Activated CD8-positive, alpha-beta memory T cell treated with anti-CD3 and anti-CD28 coated beads for 1 hour (primary cell): ENCODE data around the gene HAPLN3.

ENCODE experiments used
- DNase-seq, 2 donors: peaks; one replicate each; pipeline ENCODE4 v3.0.0-alpha.2; 2020; ENCODE audit warnings: low read depth in 1 of 2; ENCODE audit errors: extremely low read depth in 1 of 2

Gene HAPLN3

GRCh38 chr15:88896333-88897033 lies 1.1 kb upstream of the HAPLN3 start:
- no peak for DNase-seq

DNA sequence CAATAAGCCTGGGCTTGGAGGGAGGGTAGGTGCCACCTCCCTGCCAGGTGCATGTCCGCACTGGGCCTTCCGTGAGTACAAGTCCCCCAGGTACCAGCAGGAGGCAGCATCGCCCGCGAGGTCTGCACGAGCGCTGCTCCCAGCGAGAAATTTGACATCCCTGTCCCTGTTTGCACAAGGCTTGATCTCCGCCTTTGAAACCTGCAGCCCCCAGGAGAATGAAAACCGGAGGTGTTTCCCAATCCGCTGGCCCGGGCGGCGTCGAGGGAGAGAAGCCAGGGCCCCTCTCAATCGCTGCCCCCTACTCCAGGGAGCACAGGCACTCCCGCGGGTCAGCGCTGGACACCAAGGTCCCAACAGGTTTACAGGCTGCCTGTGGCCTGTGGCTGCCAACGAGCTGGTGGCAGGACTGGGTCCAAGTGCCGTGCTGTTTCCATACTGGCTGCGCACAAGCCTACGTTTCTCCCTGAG lies 961 bp downstream of the HAPLN3 start:
- peak; percentile 79 to 84 for DNase-seq

DNA sequence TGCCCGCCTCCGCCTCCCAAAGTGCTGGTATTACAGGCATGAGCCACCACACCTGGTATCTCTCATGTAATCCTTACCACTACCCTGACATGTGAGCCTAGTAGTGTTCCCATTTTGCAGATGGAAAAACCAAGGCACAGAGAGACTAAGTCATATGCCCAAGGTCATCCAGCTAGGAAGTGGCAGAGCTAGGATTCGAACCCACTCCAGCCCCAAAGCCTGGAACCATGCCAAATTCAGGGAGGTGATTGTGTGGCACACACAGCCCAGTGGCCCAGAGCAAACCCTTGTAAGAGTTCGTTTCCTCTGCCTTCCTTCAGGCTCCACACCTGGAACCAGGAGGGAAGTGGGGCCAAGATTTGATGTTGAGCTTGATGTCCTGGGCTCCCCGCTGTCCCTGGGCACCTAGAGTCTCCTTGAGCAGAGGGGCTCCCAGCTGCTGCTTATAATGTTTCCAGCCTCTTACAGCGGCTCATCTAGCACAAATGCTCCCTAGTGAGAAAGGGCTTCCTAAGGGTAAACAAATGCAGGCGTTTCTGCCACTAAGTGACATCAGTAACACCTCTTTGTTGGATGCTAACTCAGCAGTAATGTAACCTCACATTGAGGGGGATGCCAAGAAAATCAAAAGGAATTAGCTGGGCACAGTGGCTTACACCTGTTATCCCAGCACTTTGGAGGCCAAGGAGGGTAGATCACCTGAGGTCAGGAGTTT lies 3.6 kb downstream of the HAPLN3 start:
- no peak for DNase-seq

GRCh38 chr15:88890495-88890894 lies 4.8 kb downstream of the HAPLN3 start:
- DNase-seq: no peak

GRCh38 chr15:88888719-88889118 lies 6.6 kb downstream of the HAPLN3 start:
- DNase-seq: no peak

DNA sequence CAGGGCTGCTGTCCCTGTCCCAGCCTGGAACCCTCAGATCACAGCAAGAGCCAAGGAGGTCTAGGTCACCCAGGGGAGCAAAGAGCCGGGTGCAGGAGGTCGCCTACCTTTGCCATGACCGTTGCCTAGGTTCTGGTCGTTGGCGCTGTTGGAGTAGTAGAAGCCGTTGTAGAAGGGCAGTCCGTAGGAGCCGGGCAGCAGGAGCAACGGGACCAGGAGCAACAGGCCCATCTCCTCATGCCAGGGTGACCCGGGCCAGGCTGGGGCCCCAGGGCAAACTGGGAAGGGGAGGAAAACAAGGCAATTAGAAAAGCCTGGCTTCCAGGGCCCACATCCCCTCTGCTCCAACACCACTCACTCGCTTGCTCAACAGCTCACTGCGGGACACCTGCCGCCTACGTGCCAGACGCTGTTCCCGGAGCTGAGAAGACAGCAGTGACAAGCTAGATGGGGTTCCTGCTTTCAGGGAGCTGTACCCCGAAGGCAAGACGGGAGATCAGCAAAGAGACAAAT lies 8.2 kb downstream of the HAPLN3 start:
- DNase-seq: no peak

DNA sequence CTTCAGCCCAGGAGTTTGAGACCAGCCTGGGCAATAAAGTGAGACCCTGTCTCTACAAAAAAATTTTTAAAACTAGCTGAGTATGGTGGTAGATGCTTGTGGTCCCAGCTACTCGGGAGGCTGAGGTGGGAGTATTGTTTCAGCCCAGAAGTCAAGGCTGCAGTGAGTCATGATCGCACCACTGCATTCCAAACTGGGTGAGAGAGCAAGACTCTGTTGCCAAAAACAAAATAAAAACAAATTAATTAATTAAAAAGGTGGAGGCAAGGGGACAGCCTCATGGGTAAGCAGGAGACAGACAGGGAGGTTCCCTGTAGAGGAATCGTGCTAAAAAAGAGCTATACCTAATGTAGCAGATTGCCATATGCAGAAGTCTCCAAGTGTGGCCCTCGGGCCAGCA lies 12.6 kb downstream of the HAPLN3 start:
- no peak for DNase-seq

DNA sequence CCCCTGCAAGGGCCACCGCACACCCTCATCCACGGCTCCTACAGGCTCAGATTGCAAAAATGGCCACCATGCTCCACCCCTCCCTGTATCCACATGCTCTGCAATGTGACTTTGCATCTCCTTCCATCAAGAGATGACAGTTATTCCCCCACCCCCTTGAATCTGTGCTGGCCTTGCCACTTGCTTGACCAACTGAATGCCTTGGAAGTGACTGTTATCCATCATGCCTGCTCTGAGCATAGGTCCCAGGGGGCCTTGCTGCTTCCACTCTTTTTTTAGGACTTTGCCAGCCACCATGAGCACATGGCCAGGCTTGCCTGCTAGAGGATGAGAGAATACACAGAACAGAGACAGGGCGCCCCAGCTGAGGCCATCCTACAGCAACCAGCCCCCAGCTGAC lies 13.6 kb downstream of the HAPLN3 start:
- DNase-seq: no peak

DNA sequence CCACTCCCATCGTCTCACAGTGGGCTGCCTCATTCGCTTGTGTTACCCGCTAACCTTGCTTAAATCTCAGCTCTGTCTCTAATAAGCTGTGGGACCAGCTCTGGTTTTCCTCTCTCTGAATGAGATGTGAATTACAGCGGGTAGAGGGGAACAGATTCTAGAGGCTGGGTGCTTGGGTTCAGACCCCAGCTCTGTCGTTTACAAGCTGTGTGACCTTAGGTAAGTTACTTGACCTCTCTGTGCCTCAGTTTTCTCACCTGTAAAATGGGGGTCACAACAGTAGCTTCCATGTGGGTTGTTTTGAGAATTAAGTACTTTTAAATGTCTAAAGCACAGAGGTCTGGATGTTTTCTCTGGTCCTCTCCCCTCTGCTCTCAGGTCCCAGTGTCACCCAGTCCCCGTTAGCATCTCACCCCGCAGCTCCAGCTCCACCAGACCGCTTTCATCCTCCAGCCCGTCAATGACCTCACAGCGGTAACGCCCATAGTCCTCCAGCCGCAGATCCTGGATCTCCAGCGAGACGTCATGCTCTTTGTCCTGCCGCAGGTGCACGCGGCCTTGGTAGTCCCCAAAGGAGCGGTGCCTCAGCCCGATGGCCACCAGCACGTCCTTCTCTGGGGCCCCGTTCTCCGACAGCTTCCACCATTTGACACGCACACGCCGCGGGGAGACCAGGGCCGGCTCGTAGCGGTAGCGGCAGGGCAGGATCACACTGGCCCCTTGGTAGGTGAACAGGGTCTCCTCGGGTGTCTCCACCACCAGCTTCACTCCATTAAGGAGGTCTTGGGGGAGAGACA lies 14.2 kb downstream of the HAPLN3 start:
- DNase-seq: no peak

DNA sequence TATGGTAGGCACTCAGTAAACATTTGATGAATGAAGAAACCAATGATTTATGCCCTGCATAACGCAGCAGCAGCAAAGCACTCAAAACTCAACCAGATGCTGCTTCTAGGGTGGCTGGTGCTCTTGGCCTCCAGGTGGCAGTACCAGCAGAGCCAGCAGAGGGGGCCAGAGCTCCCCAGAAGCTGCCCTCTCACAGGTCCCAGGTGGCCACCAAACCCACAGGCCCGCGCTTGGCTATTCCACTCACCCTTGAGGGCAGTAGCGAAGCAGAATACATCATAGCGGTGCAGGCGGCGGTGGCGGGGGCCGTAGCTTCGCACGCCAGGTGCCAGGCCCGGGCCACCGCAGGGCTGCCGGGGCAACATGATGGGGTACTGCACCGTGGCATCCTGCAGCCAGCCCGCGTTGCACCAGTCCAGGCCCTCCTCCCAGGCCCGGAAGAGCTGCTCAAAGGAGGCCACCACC lies 16.6 kb downstream of the HAPLN3 start:
- DNase-seq: no peak

- no peak for DNase-seq
Observed at GRCh38 chr15:88877906-88878305, 17.4 kb downstream of the HAPLN3 start.

DNA sequence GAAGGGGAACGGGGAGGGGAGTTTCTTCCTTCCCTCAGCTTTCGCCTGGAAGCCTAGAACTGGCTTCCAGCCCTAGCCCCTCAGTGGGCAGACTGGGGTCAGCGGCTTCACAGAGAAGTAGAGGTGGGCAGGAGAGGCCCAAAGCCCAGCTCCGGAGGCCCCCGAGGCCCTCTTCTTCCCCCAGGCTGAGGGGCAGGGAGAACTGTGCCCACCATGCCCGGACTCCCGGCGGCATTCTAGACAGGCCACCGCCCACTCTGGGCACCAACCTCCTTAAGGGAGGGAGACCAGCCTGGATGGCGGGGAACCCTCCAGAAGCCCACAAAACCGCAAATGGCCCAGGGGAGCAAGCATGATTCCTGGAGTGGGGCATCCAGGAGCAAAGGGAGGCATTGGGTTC lies 17.9 kb downstream of the HAPLN3 start:
- DNase-seq: no peak

DNA sequence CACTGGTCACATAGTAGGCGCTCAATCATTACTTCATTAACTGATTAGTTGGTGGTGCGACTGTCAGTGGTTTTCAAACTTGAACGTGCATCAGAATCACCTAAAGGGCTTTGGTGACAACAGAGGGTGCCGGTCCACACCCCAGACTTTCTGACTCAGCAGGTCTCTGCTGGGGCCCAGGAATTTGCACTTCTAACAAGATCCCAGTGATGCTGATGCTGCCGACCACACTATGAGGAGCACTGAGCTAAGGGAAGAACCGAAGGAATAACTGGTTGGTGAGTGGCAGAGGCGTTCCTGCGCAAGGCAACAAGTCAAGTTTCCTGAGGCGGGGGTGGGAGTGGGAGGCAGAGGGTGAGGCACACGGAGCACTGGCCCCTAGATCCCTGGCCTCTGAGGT lies 18.8 kb downstream of the HAPLN3 start:
- DNase-seq: no peak

- DNase-seq: no peak
Observed at GRCh38 chr15:88874684-88875083, 20.7 kb downstream of the HAPLN3 start.

GRCh38 chr15:88874275-88874674 lies 21.1 kb downstream of the HAPLN3 start:
- DNase-seq: no peak

DNA sequence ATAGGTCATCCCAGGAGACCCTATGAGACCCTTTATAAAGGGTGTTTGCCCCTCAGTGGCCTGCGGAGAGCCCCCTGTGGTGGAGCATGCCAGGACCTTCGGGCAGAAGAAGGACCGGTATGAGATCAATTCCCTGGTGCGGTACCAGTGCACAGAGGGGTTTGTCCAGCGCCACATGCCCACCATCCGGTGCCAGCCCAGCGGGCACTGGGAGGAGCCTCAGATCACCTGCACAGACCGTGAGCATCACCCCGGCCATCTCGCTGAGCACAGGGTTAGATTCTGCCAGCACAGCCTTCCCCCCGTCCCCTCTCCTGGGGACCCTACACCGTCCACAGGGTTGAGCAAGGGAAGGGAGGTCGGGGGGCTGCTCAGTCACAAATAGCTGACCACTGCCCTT lies 21.6 kb downstream of the HAPLN3 start:
- DNase-seq: no peak

- no peak for DNase-seq
Observed at GRCh38 chr15:88872706-88873105, 22.6 kb downstream of the HAPLN3 start.

DNA sequence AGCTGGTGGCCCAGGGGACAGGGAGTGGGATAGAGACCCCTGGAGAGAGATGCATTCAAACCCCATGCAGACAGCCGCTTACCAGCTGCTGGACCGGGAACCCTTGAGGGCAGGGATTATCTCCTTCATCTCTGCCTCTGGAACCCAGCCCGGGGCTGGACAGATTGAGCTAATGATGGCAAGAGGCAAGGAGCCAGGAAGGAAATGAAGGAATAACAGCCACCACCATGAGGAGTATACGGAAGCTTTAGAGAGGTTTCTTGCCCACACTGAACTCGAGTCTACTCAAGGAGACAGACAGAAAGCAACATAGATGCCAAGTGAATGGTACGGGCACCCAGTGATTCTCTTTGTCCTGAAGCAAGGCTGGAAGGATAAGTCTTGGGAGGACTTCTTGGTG lies 23.2 kb downstream of the HAPLN3 start:
- no peak for DNase-seq

GRCh38 chr15:88871313-88871712 lies 24.0 kb downstream of the HAPLN3 start:
- no peak for DNase-seq

- DNase-seq: no peak
Observed at GRCh38 chr15:88866295-88866881, 29.0 kb downstream of the HAPLN3 start.

GRCh38 chr15:88865498-88866099 lies 29.7 kb downstream of the HAPLN3 start:
- DNase-seq: no peak
